GM21390 (cell line): ENCODE data around the gene PTPRJ.
A peak's percentile ranks its signal among the peaks of the same experiment; 100 is the strongest.

Source experiments
- ATAC-seq: cut with Tn5 transposase; IDR thresholded peaks from one replicate; pipeline ENCODE4 v1.9.1; 2021; ENCODE audit not compliant: unreplicated experiment

PTPRJ gene

GRCh38 chr11:48141475-48142122 lies 161.2 kb downstream of the PTPRJ start:
- no peak for ATAC-seq

- no peak for ATAC-seq
Measured at GRCh38 chr11:48142889-48143288, 162.5 kb downstream of the PTPRJ start.

GRCh38 chr11:48148749-48149148 lies 168.4 kb downstream of the PTPRJ start:
- no peak for ATAC-seq

- no peak for ATAC-seq
Measured at GRCh38 chr11:48150213-48150612, 169.9 kb downstream of the PTPRJ start.

GRCh38 chr11:48154151-48154550 lies 173.8 kb downstream of the PTPRJ start:
- no peak for ATAC-seq

- no peak for ATAC-seq
Measured at GRCh38 chr11:48161951-48162884, 181.9 kb downstream of the PTPRJ start.

DNA sequence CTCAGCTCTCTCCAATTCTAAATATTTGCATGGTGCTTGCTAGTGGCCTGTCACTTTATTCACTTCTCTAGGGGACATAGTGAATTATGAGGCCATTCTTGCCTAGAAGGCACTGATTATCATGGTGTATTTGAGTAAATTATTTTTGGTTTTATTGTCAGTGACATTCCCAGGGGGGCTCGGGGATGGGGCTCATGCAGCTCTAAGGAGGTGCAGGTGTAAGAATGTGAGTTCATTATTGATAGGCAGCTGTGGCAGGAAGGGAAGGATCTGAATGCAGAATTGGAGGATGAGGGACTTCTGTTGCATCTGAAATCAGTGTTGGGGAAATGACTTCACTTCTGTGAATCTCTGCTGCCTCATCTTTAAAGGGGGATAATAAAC lies 182.5 kb downstream of the PTPRJ start:
- no peak for ATAC-seq

GRCh38 chr11:48163360-48164100 lies 183.2 kb downstream of the PTPRJ start:
- ATAC-seq: no peak

GRCh38 chr11:48164836-48165235 lies 184.5 kb downstream of the PTPRJ start:
- ATAC-seq: no peak

- ATAC-seq: no peak
Measured at GRCh38 chr11:48165426-48165825, 185.1 kb downstream of the PTPRJ start.

DNA sequence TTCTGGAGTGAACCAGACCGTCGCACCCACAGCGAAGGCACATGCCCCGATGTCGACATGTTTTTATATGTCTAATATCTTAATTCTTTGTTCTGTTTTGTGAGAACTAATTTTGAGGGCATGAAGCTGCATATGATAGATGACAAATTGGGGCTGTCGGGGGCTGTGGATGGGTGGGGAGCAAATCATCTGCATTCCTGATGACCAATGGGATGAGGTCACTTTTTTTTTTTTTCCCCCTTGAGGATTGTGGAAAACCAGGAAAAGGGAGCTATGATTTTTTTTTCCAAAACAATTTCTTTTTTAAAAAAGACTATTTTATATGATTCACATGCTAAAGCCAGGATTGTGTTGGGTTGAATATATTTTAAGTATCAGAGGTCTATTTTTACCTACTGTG lies 187.0 kb downstream of the PTPRJ start:
- ATAC-seq: no peak

DNA sequence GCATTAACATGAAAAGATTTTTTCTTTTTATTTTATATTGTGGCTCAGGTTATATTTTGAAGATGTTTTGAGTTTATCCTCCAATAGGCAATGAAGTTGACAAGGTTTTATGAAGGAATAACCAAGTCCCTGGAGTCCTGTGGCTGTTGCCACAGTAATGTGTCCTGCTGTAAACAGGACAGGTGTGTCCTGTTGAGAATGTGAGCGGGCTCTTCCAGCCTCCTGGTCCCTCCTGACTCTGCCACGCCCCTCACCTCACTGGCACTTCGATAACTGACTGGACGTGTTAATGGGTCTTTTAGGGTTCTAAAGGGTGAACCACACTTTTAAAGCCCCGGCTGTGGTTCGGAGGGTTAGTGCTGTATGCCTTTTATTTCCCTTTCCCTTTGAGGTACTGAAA lies 188.5 kb downstream of the PTPRJ start:
- ATAC-seq: no peak

DNA sequence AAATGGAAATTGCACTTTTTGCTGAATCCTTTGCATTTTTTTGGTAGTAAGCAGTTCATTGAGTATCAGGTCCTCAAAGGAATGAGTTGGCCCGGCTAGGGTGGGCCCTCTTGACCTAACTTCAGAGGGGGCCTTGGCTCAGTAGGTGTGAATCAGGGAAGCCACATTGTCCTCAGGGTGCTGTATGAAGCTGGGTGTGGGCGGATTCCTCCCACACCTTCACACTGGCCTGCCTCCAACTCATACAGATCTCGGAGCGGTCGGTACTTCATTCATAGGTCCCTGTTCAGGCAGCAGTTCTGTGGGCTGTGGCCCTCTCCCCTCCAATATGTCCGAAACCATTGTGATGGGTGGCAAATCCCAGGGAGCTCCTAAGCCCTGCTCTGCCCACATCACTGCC lies 188.9 kb downstream of the PTPRJ start:
- no peak for ATAC-seq

DNA sequence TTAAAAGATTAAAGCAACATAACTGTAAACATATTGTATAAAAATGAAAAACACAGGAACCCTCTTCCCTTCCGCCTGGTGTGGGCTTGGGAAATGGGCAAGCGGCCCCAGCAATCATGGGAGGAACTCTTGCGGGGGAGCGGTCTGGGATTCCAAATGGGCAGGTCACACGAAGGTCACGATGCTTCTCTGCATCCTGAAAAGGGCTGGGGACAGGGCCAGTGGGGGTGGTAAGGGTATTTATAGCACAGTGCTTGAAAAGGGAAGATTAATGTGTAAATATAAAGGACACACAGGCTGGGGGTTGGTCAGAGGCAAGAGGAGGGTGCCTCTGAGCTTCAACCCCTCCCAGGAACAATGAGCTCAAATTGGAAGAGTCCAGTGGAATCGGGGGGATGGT lies 189.4 kb downstream of the PTPRJ start:
- no peak for ATAC-seq

DNA sequence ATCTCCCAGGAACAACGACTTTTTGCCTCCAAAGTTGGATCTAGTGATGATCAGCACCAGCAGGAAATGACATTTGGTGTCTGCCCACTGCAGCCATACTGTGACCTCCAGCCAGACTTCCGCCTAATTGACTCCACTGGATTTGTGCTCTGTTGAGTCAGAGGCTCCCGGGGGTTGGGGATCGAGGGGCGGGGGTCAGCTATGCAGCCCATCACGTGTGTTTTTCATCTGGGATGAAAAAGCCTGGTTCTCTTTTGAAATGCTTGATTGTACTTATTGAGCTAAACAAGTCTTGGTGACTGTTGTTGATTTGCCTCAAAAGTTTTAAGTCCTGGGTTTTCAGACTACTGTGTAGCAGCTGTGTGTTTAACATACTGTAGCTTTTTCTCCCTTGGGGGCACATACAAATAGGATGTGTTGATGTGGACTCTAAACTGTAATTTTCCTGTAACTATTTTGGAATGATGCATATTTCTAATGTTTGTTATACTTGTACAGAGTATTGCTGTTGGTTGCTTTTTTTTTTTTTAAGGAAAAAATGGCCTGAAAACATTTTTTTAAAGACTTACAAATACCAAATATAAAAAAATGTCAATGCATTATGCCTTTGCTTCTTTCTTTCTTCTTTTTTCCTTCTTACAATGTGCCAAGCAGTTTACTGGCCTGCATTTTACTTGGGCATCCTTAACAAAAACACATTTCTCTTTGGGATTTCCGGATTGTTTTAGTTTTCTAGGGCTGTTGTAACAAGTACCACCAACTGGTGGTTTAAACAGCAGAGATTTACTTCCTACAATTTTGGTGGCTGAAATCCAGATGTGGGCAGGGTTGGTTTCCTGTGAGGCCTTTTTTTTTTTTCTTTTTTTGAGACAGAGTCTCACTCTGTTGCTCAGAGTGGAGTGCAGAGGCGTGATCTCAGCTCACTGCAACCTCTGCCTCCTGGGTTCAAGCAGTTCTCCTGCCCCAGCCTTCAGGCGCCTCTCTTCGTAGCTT lies 190.2 kb downstream of the PTPRJ start:
- ATAC-seq: no peak

DNA sequence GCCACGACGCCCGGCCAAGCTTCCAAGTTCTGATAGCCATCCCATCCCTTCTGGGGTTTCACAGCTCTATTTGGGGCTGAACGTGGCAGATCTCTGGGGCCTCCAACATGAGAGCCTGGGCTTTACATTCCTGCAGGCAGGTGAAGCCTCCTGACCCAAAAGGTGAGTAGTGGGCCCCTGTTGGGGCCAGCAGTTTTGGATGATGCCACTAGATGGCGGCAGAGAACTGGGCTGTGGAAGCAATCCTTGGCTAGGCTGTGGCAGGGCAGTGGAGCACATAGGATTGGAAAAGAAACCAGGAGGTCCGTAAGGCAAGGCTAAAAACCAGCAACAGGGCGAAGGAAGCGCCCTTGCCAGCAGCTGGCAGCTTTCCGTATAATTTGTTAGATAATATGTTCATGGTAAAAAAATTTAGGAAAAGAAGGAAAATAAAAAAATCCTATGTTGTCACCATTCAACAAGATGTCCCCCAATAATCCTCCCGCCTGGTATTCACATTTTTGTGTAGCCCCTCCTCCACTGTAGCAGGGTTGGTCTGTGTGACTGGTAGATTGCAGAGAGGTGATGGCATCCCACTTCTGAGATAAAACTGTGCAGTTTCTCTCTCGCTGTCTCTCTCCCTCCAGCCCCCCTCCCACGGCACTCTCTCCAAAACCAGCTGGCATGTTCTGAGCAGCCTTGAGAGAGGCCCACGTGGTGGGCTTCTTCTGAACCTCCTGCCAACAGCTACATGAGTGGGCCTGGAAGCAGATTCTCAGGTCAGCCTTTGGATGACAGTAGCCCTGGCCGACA lies 192.7 kb downstream of the PTPRJ start:
- ATAC-seq: peak; percentile 88

DNA sequence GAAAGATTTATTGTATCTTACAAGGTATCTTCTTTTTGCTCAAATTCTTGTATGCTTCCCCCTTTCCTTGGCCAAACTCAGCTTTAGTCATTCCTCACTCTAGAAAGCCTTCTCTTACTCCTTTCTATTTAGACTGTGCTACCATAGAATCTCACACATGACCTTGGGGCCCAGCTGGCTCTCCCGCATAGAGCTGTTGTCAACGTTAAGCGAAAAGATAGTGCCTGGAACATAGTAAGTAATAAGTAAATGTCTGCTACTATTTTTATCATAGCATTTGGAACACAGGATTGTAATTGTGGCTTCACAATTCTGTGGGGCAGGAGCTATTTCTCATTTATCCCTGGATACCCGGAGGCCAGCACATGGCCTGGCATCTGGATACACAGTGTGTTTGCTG lies 197.3 kb downstream of the PTPRJ start:
- no peak for ATAC-seq

DNA sequence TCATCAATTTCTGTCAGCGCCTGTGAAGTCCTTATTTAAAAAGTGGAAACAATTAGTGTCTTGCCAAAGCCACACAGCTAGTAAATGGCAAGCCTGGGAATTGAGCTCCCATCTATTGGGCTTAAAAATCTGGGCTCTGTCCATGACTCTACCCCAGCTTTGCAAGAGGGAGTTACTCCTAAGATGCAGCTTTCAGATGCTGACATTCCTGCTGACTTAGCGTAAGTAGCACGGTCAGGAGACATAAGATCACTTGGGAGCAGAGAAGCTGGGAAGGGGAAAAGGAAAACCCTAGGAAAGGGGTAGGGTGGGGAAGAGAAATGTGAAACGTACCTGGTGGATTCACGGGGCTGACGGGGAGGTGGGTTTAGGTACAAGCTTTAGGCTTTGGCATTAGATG lies 200.3 kb downstream of the PTPRJ start:
- ATAC-seq: no peak

- ATAC-seq: no peak
Measured at GRCh38 chr11:48182860-48183526, 202.6 kb downstream of the PTPRJ start.
